SIG-M5 (cell line): Measurements from ENCODE around the gene CCNT1.
"Not testable (repeated sequence)": the region's sequence is repeated elsewhere in the genome, so short reads cannot be mapped to it uniquely, and the experiment has no call there.

ENCODE experiments used
- DNase-seq: peaks from one replicate; lab custom pipeline; 2025; lab: John Stamatoyannopoulos, UW

CCNT1 gene

GRCh38 chr12:48691826-48692487, 24.6 kb downstream of the CCNT1 start:
- no peak for DNase-seq

- DNase-seq, result no peak
Observed at GRCh38 chr12:48690990-48691389, 25.5 kb downstream of the CCNT1 start.

DNA sequence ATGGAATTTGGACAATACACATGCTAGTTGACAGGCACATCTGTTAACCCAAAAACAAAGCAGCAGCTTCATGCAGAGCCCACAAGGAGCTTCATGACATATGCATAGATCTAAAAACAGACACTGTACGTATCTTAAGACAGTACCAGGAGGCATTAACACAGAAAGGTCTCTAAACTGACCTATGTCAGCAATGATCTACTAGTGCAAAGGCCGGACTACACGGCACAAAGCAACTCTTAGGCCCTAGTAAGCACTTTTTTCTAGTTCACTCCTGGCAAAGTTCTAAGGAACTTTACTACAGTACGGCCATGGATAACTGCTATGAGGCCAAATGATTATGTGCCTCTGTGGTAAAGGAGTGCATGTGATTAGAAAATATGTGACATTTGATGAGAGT, 26.1 kb downstream of the CCNT1 start:
- no peak for DNase-seq

DNA sequence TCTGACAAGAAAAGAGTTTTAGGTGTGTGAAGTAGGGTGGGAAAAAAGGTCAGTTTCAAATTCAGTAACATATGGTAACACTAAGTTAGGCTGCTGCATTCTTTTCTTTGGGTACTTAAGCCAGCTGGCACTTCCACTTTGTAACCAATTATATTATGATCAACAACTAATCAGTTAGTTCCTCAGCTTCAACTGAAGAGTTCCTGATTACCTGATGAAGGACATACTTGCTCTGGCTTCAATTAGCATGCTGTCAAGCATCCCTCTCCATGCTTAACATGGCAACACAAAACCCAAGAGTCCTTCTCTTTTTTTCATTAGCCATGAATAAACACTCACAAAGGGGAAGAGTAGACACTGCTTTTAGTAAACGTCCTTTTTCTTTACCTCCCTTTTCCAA, 27.7 kb downstream of the CCNT1 start:
- no peak for DNase-seq

GRCh38 chr12:48687592-48687991, 28.9 kb downstream of the CCNT1 start:
- DNase-seq, result no peak

DNA sequence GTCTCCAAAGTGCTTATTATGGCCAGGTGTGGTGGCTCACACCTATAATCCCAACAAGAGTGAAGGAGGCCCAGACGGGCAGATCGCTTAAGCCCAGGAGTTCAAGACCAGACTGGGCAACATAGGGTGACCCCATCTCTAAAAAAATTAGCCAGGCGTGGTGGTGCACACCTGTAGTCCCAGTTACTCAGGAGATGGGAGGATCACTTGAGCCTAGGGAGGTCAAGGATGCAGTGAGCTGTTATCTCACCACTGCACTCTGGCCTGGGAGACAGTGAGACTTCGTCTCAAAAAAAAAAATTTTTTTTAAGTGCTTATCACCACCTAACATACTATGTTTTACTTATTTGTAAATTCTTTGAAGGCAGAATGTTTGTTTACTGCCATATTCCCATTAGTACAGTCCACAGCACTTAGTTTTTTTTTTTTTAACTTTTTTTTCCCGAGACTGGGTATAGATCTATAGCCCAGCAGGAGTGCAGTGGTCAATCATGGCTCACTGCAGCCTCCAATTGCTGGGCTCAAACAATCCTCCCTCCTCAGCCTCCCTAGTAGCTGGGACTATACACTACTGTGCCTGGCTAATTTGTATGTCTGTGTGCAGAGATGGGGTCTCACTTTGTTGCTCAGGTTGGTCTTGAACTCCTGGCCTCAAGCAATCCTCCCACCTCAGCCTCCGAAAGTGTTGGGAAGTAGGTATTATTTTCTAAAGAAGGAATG, 29.7 kb downstream of the CCNT1 start:
- no peak for DNase-seq

- no peak for DNase-seq
Observed at GRCh38 chr12:48686037-48686595, 30.4 kb downstream of the CCNT1 start.

GRCh38 chr12:48683534-48683933, 33.0 kb downstream of the CCNT1 start:
- DNase-seq, result no peak

- no peak for DNase-seq
Observed at GRCh38 chr12:48682927-48683326, 33.6 kb downstream of the CCNT1 start.

- DNase-seq, result not testable (repeated sequence)
Observed at GRCh38 chr12:48682533-48682905, 34.0 kb downstream of the CCNT1 start.

GRCh38 chr12:48681710-48682532, 34.6 kb downstream of the CCNT1 start, which contains the start of gene KANSL2:
Gene KANSL2 (minus strand): TSS chr12:48682238. CDS start chr12:48681632, 606 bp downstream.
- DNase-seq, result peak; percentile 95

DNA sequence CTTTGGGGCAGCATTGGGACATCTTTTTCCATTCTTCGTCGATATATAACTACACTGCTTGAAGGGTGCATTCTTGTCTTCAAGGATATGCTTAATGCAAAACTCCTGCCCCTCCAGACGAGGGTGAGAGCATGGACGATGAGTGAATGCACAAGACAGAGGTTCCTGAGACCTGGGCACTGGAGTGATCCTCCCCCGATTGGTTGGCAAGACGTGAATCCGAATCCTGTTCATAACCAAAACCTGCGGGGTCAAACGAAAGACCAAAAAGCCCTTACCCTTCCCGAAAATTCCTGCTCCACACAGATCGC, 35.2 kb downstream of the CCNT1 start:
- no peak for DNase-seq

DNA sequence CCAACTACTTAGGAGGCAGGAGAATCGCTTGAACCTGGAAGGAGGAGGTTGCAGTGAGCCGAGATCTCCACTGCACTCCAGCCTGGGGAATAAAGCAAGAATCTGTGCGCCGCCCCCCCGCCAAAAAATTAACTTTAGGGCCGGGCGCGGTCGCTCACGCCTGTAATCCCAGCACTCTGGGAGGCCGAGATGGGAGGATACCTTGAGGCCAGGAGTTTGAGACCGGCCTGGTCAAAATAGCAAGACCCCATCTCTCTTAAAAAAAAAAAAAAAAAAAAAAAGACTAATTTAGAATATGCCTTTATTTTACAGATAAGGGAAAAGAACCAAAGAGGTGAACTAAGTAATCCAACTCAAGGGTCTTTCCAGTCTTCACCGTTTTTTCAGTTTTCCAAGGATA, 35.6 kb downstream of the CCNT1 start:
- no peak for DNase-seq

- no peak for DNase-seq
Observed at GRCh38 chr12:48678551-48679185, 37.8 kb downstream of the CCNT1 start.

DNA sequence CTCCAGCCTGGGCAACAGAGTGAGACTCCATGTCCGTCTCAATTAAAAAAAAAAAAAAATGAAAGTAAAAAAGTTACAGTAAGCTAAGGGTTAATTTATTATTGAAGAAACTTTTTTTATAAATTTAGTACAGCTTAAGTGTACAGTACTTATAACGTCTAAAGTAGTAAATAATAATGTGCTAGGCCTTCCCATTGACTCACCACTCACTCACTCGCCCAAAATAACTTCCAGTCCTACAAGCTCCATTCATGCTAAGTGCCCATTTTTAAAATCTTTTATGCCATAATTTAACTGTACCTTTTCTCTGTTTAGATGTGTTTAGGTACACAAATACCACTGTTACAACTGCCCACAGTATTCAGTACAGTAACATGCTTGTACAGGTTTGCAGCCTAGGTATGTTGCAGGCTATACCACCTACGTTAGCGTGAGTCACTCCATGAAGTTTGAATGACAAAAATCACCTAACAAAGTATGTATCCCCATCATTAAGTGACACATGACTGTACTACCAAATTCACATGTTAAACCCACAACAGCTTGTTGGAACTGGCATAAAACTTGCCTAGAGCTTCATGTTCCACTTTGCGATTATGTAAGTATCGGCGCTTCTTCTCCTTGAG, 45.2 kb downstream of the CCNT1 start:
- no peak for DNase-seq

- DNase-seq, result no peak
Observed at GRCh38 chr12:48668996-48669395, 47.5 kb downstream of the CCNT1 start.

GRCh38 chr12:48659863-48660262, 56.6 kb downstream of the CCNT1 start:
- DNase-seq, result no peak

DNA sequence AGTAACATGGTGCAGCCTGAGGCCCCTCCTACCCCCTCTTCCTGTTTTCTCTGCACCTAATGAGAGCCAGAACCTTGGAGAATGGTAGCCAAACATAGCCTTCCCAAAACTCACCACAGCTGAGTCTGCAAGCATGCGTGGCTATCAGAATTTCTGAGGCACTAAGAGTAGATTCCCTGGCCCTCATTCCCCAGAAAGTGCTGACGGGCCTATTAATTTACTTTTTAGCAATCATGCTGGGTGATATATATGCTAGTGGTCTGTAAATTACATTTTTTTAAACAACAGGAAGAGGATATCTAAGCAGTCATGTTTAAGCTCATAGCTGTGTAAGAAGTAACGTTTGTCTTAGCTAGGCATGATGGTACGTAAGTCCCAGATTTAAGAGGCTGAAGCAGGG, 64.8 kb downstream of the CCNT1 start:
- DNase-seq, result no peak

DNA sequence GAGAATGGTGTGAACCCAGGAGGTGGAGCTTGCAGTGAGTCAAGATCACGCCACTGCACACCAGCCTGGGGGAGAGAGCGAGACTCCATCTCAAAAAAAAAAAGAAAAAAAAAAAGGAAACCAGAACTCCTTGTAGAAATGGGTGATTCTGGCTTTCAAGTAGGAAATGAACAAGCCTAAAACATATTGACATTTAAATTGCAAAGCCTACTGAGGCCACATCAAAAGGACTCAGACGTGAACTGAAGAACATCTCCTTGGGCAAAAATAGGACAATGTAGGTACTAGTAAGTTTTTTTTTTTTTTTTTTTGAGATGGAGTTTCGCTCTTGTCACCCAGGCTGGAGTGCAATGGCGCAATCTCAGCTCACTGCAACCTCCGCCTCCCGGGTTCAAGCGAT, 71.2 kb downstream of the CCNT1 start:
- not testable (repeated sequence) for DNase-seq

GRCh38 chr12:48643011-48643410, 73.5 kb downstream of the CCNT1 start:
- DNase-seq, result no peak

- DNase-seq, result not testable (repeated sequence)
Observed at GRCh38 chr12:48641752-48642555, 74.6 kb downstream of the CCNT1 start.
